Femur (tissue), 1 donor: ENCODE results near the gene GALM.

ENCODE experiments used
- DNase-seq: peaks from one replicate; pipeline ENCODE4 v3.0.0-alpha.2; 2017

GALM gene

DNA sequence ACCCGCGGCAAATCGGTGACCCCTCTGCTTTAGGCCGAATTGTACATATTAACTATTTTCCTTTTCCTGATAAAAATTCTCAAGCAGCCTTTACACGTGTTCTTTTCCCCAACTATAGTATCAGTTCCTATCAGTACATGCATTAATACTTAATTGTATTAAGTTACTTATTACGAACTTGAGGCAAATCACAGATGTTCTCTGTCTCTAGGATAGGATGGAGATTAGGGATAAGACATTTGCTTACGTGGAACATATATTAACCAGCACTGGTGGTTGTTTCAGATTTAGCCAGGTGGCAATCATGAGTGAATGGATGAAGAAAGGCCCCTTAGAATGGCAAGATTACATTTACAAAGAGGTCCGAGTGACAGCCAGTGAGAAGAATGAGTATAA is 112.8 kb downstream of the GALM start:
- no peak for DNase-seq

DNA sequence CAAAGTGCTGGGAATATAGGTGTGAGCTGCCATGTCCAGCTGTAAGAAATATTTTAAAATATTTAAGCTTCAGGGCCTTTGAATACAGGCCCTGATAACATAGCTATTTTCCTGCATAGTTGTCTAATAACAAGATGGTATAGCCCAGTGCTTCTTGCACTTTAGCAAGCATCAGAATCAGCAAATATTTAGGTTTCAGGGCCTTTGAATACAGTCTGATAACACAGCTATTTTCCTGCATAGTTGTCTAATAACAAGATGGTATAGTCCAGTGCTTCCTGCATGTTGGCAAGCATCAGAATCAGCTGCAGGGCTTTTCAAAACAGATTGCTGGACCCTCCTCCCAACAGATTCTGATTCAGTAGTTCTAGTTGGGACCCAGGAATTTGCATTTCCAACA is 117.7 kb downstream of the GALM start:
- DNase-seq: no peak
